ENCODE results near the gene CKAP2. TPM values are rescaled to one million over a fixed set of nuclear protein-coding genes. Genes with fewer than 3 reads are reported as not detected.
"Not testable (repeated sequence)": the region's sequence is repeated elsewhere in the genome, so short reads cannot be mapped to it uniquely, and the experiment has no call there.

The CKAP2 gene
- polyA plus RNA-seq, 1 experiment: 18.2 TPM

GRCh38 chr13:52461265-52461664 is 6.0 kb downstream of the CKAP2 start:
- Histone ChIP-seq H3K4me3 (ENCODE audit: low read depth, low read length) (no peak overlapping the region), H3K27ac (ENCODE audit: low read depth, low read length) (no peak overlapping the region), H3K9me3 (ENCODE audit: control insufficient read depth, insufficient read depth, low read length) (no peaks in the 10 kb centered on the region), H3K27me3 (ENCODE audit: control insufficient read depth, insufficient read depth, low read length) (no peaks in the 10 kb centered on the region)
- ChIA-PET POLR2A (no interaction called here), CTCF (interaction anchor here (6.2 kb wide), 1 partner anchor 11 kb away, joined by 50 read pairs; the partner anchor contains the start of gene VPS36)
- TF ChIP-seq CTCF (IDR thresholded peaks at IDR 0.05; ENCODE audit: low read depth, low read length): no peak
- no peak for DNase-seq (ENCODE audit: low read depth, low spot score)

DNA sequence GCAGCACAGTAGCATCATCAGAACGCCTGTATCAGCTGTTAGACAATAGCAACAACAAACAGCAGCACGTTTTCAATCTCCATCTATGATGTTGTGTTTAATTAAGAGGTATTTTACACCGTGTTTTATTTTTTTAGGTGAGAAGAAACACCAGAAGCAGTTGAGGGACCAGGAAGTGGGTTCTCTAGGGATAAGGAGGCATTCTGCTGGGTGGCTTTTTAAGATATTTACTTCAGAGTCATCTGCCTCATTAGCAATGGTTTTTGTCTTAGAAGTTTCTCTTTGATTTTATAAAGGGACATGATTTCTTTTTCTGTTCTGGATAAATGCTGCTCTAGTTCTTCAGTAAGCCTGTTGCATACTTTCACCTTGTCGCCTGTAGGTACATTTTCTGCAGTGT is 8.2 kb downstream of the CKAP2 start:
- ChIA-PET POLR2A (no interaction called here), CTCF (interaction anchor here (6.2 kb wide), 1 partner anchor 13 kb away, joined by 50 read pairs; the partner anchor contains the start of gene VPS36)
- Histone ChIP-seq H3K27me3 (ENCODE audit: control insufficient read depth, insufficient read depth, low read length) (no peaks in the 10 kb centered on the region), H3K9me3 (ENCODE audit: control insufficient read depth, insufficient read depth, low read length) (no peaks in the 10 kb centered on the region), H3K4me3 (ENCODE audit: low read depth, low read length) (no peak overlapping the region), H3K27ac (ENCODE audit: low read depth, low read length) (no peak overlapping the region)
- no peak for TF ChIP-seq CTCF (IDR thresholded peaks at IDR 0.05; ENCODE audit: low read depth, low read length)
- DNase-seq (ENCODE audit: low read depth, low spot score): no peak

DNA sequence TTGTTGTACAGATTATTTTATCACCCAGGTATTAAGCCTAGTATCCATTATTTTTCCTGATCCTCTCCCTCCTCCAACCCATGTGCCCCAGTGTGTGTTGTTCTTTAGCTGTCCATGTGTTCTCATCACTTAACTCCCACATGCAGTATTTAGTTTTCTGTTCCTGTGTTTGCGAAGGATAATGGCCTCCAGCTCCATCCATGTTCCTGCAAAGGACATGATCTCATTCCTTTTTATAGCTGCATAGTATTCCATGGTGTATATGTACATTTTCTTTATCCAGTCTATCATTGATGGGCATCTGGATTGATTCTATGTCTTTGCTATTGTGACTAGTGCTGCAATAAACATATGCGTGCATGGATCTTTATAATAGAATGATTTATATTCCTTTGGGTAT is 13.2 kb downstream of the CKAP2 start:
- POLR2A ChIA-PET; H3K4me3 ChIP-seq (ENCODE audit: low read depth, low read length); CTCF ChIA-PET; H3K27me3 ChIP-seq (ENCODE audit: control insufficient read depth, insufficient read depth, low read length); DNase-seq (ENCODE audit: low read depth, low spot score); H3K27ac ChIP-seq (ENCODE audit: low read depth, low read length); H3K9me3 ChIP-seq (ENCODE audit: control insufficient read depth, insufficient read depth, low read length): not testable (repeated sequence)

DNA sequence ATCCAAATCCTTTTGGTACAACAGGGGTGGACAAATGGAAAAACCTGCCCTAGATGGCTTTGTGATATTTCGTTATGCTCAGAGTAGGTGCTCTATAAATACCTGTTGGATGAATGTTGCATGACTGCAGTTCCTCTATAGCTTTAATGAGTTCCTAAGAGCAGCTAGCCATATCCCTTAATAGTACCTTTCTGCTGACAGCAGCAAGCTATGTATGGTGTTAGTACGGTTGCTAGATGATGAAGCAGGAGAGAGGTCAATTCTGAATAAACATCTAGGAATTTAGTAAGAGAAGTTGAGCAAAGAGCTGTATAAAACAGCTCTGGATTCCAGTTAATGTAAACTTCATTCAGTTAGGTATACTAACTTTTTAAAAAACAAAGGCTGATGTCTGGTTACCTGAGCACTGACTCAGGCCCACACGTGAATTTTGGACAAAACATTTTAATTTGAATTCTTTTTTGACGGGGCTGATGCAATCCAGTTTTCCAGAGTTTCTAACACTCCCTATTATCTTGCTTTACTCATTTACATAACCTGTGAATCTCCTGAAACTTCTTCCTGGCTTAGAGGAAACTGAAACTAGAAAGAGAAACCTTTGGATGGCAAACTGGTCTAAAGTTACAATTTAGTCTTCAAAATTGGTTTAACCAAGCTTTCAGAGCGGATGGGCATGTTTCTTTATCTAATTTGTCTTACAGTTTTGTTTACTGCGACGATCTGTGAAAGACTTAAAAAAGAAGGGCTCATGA is 25.6 kb downstream of the CKAP2 start:
- CTCF ChIA-PET: not testable (repeated sequence)

DNA sequence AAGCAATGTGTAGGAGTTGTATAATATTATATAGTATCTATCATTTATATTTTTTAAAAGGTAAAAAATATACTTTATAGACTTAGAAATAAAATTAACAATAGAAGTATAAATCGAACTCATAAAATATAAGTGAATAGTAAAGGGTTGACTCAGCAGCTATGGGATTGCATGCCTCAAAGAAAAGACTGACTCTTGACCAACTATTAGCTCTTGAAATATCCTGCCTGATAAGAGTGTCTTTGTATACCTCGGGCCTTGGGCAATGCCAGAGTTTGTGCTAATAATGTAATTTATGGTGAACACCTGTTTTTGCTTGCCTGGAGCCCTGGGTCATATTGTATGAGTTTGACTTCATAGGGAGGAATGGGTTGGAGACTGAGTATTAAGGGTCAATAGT is 31.8 kb downstream of the CKAP2 start:
- H3K27ac ChIP-seq (ENCODE audit: low read depth, low read length); H3K27me3 ChIP-seq (ENCODE audit: control insufficient read depth, insufficient read depth, low read length); CTCF ChIA-PET; H3K9me3 ChIP-seq (ENCODE audit: control insufficient read depth, insufficient read depth, low read length); DNase-seq (ENCODE audit: low read depth, low spot score); H3K4me3 ChIP-seq (ENCODE audit: low read depth, low read length); POLR2A ChIA-PET: not testable (repeated sequence)

More for the DNA sequence above, 25.6 kb downstream of the CKAP2 start:
- H3K27me3 ChIP-seq (ENCODE audit: control insufficient read depth, insufficient read depth, low read length); POLR2A ChIA-PET; H3K27ac ChIP-seq (ENCODE audit: low read depth, low read length); DNase-seq (ENCODE audit: low read depth, low spot score); H3K9me3 ChIP-seq (ENCODE audit: control insufficient read depth, insufficient read depth, low read length); H3K4me3 ChIP-seq (ENCODE audit: low read depth, low read length): not testable (repeated sequence)

DNA sequence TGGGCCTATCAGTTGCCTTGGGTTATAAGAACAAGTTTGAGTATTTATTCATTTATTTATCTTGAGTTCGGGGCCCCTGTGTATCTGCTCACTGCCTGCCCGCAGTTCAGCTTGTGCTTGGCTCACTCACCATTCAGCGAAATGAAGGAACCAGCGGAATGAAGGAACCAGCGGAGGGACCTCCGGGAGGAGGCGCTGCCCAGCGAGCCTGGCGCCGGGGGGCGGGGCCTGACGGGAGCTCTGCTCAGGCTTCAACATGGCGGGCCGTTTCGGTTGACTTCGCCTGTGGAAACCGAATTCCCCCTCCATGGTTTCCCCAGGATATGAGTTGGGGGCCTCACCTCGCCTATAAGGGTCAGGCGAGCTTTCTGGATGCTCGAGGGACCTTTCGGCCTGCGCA is 33.5 kb downstream of the CKAP2 start:
- POLR2A ChIA-PET; H3K27ac ChIP-seq (ENCODE audit: low read depth, low read length); CTCF ChIA-PET; H3K27me3 ChIP-seq (ENCODE audit: control insufficient read depth, insufficient read depth, low read length); H3K9me3 ChIP-seq (ENCODE audit: control insufficient read depth, insufficient read depth, low read length); DNase-seq (ENCODE audit: low read depth, low spot score); H3K4me3 ChIP-seq (ENCODE audit: low read depth, low read length): not testable (repeated sequence)

DNA sequence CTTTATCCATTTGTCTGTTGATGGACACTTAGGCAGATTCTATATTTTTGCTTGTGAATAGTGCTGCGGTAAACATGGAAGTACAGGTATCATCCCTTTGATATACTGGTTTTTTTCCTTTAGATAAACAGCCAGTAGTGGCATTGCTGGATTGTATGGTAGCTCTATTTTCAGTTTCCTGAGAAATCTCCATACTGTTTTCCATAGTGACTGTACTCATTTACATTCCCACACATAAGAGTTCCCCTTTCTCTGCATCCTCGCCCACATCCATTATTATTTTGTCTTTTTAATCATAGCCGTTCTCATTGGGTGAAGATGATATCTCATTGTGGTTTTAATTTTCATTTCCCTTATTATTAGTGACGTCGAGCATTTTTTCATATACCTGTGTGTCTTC is 35.7 kb downstream of the CKAP2 start:
- H3K27ac ChIP-seq (ENCODE audit: low read depth, low read length); POLR2A ChIA-PET; H3K27me3 ChIP-seq (ENCODE audit: control insufficient read depth, insufficient read depth, low read length); H3K9me3 ChIP-seq (ENCODE audit: control insufficient read depth, insufficient read depth, low read length); CTCF ChIA-PET; DNase-seq (ENCODE audit: low read depth, low spot score); H3K4me3 ChIP-seq (ENCODE audit: low read depth, low read length): not testable (repeated sequence)

DNA sequence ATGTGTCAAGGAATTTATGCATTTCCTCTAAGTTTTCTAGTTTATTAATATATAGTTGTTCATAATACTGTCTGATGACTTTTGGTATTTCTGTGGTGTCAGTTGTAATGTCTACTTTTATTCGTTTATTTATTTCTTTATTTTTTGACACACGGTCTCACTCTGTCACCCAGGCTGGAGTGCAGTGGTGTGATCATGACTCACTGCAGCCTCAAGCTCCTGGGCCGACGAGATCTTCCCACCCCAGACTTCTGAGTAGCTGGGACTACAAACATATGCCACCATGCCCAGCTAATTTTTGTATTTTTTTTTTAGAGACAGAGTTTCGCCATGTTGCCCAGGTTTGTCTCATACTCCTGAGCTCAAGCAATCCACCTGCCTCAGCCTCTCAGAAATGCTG is 39.0 kb downstream of the CKAP2 start:
- H3K9me3 ChIP-seq (ENCODE audit: control insufficient read depth, insufficient read depth, low read length); H3K27ac ChIP-seq (ENCODE audit: low read depth, low read length); DNase-seq (ENCODE audit: low read depth, low spot score); H3K27me3 ChIP-seq (ENCODE audit: control insufficient read depth, insufficient read depth, low read length); POLR2A ChIA-PET; CTCF ChIA-PET; H3K4me3 ChIP-seq (ENCODE audit: low read depth, low read length): not testable (repeated sequence)

- H3K27me3 ChIP-seq (ENCODE audit: control insufficient read depth, insufficient read depth, low read length); H3K27ac ChIP-seq (ENCODE audit: low read depth, low read length); DNase-seq (ENCODE audit: low read depth, low spot score); POLR2A ChIA-PET; H3K4me3 ChIP-seq (ENCODE audit: low read depth, low read length); CTCF ChIA-PET; H3K9me3 ChIP-seq (ENCODE audit: control insufficient read depth, insufficient read depth, low read length): not testable (repeated sequence)
Observed at GRCh38 chr13:52497979-52498378, 42.7 kb downstream of the CKAP2 start.

- H3K9me3 ChIP-seq (ENCODE audit: control insufficient read depth, insufficient read depth, low read length); H3K4me3 ChIP-seq (ENCODE audit: low read depth, low read length); H3K27ac ChIP-seq (ENCODE audit: low read depth, low read length); H3K27me3 ChIP-seq (ENCODE audit: control insufficient read depth, insufficient read depth, low read length); CTCF ChIA-PET; POLR2A ChIA-PET; DNase-seq (ENCODE audit: low read depth, low spot score): not testable (repeated sequence)
Observed at GRCh38 chr13:52502277-52502676, 47.0 kb downstream of the CKAP2 start.

- H3K27ac ChIP-seq (ENCODE audit: low read depth, low read length); DNase-seq (ENCODE audit: low read depth, low spot score); POLR2A ChIA-PET; H3K9me3 ChIP-seq (ENCODE audit: control insufficient read depth, insufficient read depth, low read length); CTCF ChIA-PET; H3K27me3 ChIP-seq (ENCODE audit: control insufficient read depth, insufficient read depth, low read length); H3K4me3 ChIP-seq (ENCODE audit: low read depth, low read length): not testable (repeated sequence)
Observed at GRCh38 chr13:52505843-52506242, 50.6 kb downstream of the CKAP2 start.

Measured in AG04450 (cell line).